Measurements from ENCODE around the gene BRSK1. TPM values are rescaled to one million over a fixed set of nuclear protein-coding genes. Genes with fewer than 3 reads are reported as not detected.

Gene BRSK1
- total RNA-seq, 2 donors from 2014 or later: 6.7 to 8.4 TPM

GRCh38 chr19:55279770-55280643 lies 3.8 kb upstream of the BRSK1 start, which contains the start of gene HSPBP1:
Gene HSPBP1 (minus strand): TSS chr19:55280110. CDS start chr19:55279608, 502 bp downstream.
- Mint-ChIP-seq H3K9me3 (no peaks in the 10 kb centered on the region), H3K27ac (peak within 1 kb of the TSS; percentile 86 to 100), H3K36me3 (peaks cover 5 to 13% of the 10 kb centered on the region in 2 donors)
- peak; percentile 95 to 98 for DNase-seq (ENCODE audit: low spot score in 2 of 2)
- peak; percentile 91 to 92 for ATAC-seq

DNA sequence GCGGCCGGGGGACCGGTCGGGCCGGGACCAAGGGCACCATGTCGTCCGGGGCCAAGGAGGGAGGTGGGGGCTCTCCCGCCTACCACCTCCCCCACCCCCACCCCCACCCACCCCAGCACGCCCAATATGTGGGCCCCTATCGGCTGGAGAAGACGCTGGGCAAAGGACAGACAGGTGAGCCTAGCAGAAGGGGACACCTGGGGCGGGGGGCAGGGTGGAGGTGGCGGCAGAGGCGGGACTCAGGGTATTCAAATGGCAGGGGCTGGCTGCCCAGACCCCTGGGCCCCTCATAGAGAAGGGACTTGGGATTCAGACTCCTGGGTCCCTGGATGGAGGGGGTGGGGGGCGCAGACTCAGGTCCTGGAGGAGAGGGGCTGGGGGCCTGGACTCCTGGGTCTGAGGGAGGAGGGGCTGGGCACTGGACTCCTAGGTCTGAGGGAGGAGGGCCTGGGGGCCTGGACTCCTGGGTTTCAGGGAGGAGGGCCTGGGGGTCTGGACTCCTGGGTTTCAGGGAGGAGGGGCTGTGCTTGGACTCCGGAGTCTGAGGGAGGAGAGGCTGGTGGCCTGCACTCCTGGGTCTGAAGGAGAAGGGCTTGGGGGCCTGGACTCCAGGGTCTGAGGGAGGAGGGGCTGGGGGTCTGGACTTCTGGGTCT lies 735 bp downstream of the BRSK1 start:
- Mint-ChIP-seq H3K36me3 (peaks cover 5 to 6% of the 10 kb centered on the region in 2 donors), H3K27ac (peak overlapping the region in 1 of 2 donors; percentile 51), H3K9me3 (no peaks in the 10 kb centered on the region)
- DNase-seq (ENCODE audit: low spot score in 2 of 2): no peak
- ATAC-seq: no peak

GRCh38 chr19:55285229-55285890 lies 1.6 kb downstream of the BRSK1 start:
- DNase-seq (ENCODE audit: low spot score in 2 of 2) (no peak), ATAC-seq (no peak)
- Mint-ChIP-seq H3K27ac (peak overlapping the region in 1 of 2 donors; percentile 51), H3K9me3 (no peaks in the 10 kb centered on the region), H3K36me3 (no peaks in the 10 kb centered on the region)

- ATAC-seq (no peak), DNase-seq (ENCODE audit: low spot score in 2 of 2) (no peak)
- Mint-ChIP-seq H3K36me3 (no peaks in the 10 kb centered on the region), H3K27ac (no peak overlapping the region), H3K9me3 (no peaks in the 10 kb centered on the region)
These were observed 3.7 kb downstream of the BRSK1 start for GRCh38 chr19:55287361-55288079.

GRCh38 chr19:55289117-55289796 lies 5.5 kb downstream of the BRSK1 start:
- no peak for ATAC-seq
- Mint-ChIP-seq H3K36me3 (no peaks in the 10 kb centered on the region), H3K27ac (no peak overlapping the region), H3K9me3 (no peaks in the 10 kb centered on the region)
- no peak for DNase-seq (ENCODE audit: low spot score in 2 of 2)

- ATAC-seq (no peak), DNase-seq (ENCODE audit: low spot score in 2 of 2) (no peak)
- no peaks in the 10 kb centered on the region for H3K36me3 Mint-ChIP-seq
- no peaks in the 10 kb centered on the region for H3K9me3 Mint-ChIP-seq
- H3K27ac Mint-ChIP-seq: no peak overlapping the region
These were observed 13.5 kb downstream of the BRSK1 start for GRCh38 chr19:55297267-55297666.

- ATAC-seq (no peak), DNase-seq (ENCODE audit: low spot score in 2 of 2) (no peak)
- no peak overlapping the region for H3K27ac Mint-ChIP-seq
- H3K36me3 Mint-ChIP-seq: no peaks in the 10 kb centered on the region
- H3K9me3 Mint-ChIP-seq: no peaks in the 10 kb centered on the region
These were observed 16.2 kb downstream of the BRSK1 start for GRCh38 chr19:55299991-55300390.

DNA sequence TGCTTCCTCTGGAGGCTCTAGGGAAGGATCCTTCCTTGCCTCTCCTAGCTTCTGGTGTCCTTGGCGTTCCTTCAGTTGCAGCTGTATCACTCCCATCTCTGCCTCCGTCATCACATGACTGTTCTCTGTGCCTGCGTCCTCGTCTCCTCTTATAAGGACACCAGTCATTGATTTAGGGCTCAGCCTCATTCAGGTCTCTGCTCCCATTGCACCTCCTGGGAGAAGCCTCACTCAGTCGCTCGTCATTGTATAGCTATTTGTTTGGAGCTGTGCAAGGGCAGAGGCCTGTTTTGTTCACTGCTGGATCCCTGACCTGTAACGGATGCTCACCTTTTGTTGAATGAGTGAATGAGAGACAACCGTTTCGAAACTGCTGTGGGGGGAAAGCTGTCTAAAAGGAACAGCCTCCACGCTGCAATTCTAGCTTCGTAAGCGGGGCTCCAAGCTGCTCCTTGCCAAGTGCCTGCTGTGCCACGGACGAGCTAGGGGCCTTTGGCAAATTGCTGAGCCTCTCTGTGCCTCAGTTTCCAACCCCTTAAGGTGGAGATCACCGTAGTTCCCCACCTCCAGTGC lies 17.2 kb downstream of the BRSK1 start:
- H3K36me3 Mint-ChIP-seq: no peaks in the 10 kb centered on the region
- ATAC-seq (no peak), DNase-seq (ENCODE audit: low spot score in 2 of 2) (no peak)
- no peaks in the 10 kb centered on the region for H3K9me3 Mint-ChIP-seq
- no peak overlapping the region for H3K27ac Mint-ChIP-seq

DNA sequence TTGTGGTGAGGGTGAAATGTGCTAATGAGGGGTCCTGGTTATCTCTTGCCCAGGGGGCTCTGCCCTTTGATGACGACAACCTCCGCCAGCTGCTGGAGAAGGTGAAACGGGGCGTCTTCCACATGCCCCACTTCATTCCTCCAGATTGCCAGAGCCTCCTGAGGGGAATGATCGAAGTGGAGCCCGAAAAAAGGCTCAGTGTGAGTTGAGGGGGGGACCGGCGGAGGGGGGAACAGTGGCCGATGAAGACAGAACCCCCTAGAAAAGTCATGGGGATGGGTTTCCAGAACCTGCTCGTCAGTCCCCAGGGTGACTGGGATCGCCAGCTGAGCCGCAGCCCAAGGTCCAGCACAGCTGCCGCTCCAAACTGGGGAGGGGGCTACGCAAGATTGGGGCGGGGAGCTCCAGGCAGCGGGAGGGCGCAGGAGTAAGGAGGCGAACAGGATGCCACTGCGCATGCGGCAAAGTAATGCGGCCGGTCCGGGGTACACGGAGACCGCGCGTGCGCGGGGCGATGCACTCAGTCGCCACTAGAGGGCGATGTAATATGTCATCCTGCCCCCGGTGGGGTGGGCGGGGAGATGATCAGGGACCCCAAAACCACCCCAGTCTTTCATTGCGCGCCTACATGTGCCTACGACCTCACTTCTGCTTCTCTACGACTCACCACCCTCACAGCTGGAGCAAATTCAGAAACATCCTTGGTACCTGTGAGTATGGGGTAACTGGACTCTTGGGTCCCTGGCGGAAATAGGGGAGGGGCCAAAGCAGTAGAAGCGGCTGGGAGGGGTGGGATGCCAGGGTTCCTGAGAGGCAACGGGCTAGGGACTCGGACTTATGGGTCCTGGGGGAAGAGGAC lies 17.9 kb downstream of the BRSK1 start:
- peak overlapping the region; percentile 80 to 92 for H3K27ac Mint-ChIP-seq
- H3K36me3 Mint-ChIP-seq: no peaks in the 10 kb centered on the region
- peak; percentile 93 to 99 for DNase-seq (ENCODE audit: low spot score in 2 of 2)
- H3K9me3 Mint-ChIP-seq: no peaks in the 10 kb centered on the region
- ATAC-seq: peak; percentile 92 to 94

DNA sequence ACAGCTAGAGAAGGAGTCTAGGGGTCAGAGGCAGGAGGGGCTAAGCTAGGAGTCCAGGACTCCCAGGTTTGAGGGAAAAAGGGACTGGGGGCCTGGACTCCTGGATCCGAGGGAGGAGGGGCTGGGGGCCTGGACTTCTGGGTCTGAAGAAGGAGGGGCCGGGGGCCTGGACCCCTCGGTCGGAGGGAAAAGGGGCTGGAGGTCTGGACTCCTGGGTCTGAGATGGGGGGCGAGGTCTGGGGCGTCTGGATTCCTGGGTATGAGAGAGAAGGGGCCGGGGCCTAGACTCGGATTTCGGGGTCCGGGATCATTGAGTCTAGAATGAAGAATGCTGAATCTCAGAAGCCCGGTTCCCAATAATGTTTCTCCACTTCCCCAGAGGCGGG lies 18.5 kb downstream of the BRSK1 start:
- Mint-ChIP-seq H3K36me3 (no peaks in the 10 kb centered on the region), H3K9me3 (no peaks in the 10 kb centered on the region), H3K27ac (peak overlapping the region; percentile 80 to 92)
- no peak for DNase-seq (ENCODE audit: low spot score in 2 of 2)
- no peak for ATAC-seq

- Mint-ChIP-seq H3K9me3 (no peaks in the 10 kb centered on the region), H3K36me3 (no peaks in the 10 kb centered on the region), H3K27ac (no peak overlapping the region)
- no peak for ATAC-seq
- no peak for DNase-seq (ENCODE audit: low spot score in 2 of 2)
These were observed 19.7 kb downstream of the BRSK1 start for GRCh38 chr19:55303477-55303876.

GRCh38 chr19:55304279-55304978 lies 20.6 kb downstream of the BRSK1 start:
- Mint-ChIP-seq H3K36me3 (no peaks in the 10 kb centered on the region), H3K27ac (no peak overlapping the region), H3K9me3 (no peaks in the 10 kb centered on the region)
- ATAC-seq: peak in 1 of 2 donors; percentile 47
- peak in 1 of 2 donors; percentile 39 for DNase-seq (ENCODE audit: low spot score in 2 of 2)

DNA sequence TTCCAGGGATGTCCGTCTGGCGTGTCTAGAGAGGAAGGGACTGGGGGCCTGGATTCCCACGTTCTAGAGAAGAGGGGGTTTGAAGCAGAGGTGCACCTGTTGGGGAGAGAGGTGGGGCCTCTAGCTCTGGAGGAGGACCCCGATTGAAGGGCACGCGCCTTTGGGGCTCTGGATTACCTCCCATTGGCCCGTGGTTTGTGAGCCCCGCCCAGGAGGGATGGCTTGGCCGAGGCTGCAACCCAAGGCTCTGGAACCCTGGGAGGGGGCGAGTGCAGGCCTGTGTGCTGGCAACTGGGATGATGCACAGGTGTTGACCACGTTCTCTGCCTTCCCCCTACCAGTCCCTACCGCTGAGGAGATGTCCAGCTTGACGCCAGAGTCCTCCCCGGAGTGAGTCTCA lies 21.2 kb downstream of the BRSK1 start:
- DNase-seq (ENCODE audit: low spot score in 2 of 2) (no peak), ATAC-seq (no peak)
- H3K36me3 Mint-ChIP-seq: no peaks in the 10 kb centered on the region
- no peaks in the 10 kb centered on the region for H3K9me3 Mint-ChIP-seq
- H3K27ac Mint-ChIP-seq: no peak overlapping the region

DNA sequence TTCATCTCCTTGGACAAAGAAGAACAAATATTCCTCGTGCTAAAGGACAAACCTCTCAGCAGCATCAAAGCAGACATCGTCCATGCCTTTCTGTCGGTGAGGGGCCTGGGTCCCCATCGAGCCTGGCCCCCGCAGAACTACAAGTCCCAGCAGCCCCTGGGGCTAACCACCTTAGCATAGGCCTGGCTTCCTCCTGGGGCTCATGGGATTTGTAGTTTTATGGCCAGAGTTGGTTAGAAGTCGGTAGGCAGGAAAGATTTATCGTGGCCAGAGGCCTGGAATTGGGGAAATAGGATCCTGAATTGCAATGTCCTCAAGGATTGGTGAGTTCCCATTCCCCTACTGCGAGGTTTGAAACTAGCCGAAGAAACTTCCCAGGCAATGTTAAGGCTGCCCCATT lies 21.7 kb downstream of the BRSK1 start:
- ATAC-seq (peak in 1 of 2 donors; percentile 65), DNase-seq (ENCODE audit: low spot score in 2 of 2) (peak in 1 of 2 donors; percentile 59)
- no peaks in the 10 kb centered on the region for H3K36me3 Mint-ChIP-seq
- H3K9me3 Mint-ChIP-seq: no peaks in the 10 kb centered on the region
- H3K27ac Mint-ChIP-seq: no peak overlapping the region

All from activated naive CD4-positive, alpha-beta T cell treated with anti-CD3 and anti-CD28 coated beads, Interleukin-2, amount 50 U/mL, for 72 hours (primary cell).